HepG2 (cell line): ENCODE measurements around the gene DLST. TPM values are rescaled to one million over a fixed set of nuclear protein-coding genes. Genes with fewer than 3 reads are reported as not detected.

Source experiments
- ATAC-seq: fragments of 200-7000 bp; cut with Tn5 transposase; 3 replicates; pipeline ENCODE4 v1.9.1; 2020; ENCODE audit warnings: mild to moderate bottlenecking, moderate library complexity
- BruUV-seq: library from RNA; stranded (reverse); fragments of 400-500 nt; replicated peaks from 2 replicates; lab custom pipeline; 2021; lab: Mats Ljungman, UMichigan
- CTCF ChIA-PET: fragments of 300-600 bp; formaldehyde crosslinking; extraction: SDS; loops from one replicate; lab custom pipeline; 2021; ENCODE audit warnings: low total read pairs, inconsistent platforms, low intra/inter-chr PET ratio; lab: Yijun Ruan, JAX
- POLR2A ChIA-PET: fragments of 350-600 bp; sonication (Branson Sonifier 250); formaldehyde crosslinking; loops from one replicate; lab custom pipeline; 2020; ENCODE audit warnings: antibody characterized with exemption, inconsistent platforms; lab: Yijun Ruan, JAX
- DNase-seq: peaks from one replicate; pipeline ENCODE4 v3.0.0-alpha.2; 2015; ENCODE audit warnings: low spot score
- FAIRE-seq: peaks from 3 replicates; lab custom pipeline; 2011; peaks lifted over from hg19 to GRCh38; lab: Jason Lieb, UNC
- H2AFZ ChIP-seq: one replicate; pipeline ENCODE4 v1.6.1; 2011; ENCODE audit warnings: low read length, inconsistent platforms
- H3K27ac ChIP-seq: fragments of 300-600 bp; 3 replicates; pipeline ENCODE4 v1.8.0; 2011; ENCODE audit warnings: mixed run types, mild to moderate bottlenecking, mixed read lengths, low read length, inconsistent platforms; ENCODE audit not compliant: insufficient read depth; ENCODE audit errors: extremely low read length
- H3K27me3 ChIP-seq, 2 experiments: fragments of 200-600 bp in 1 of 2; 2 replicates in 1 of 2; 3 replicates in 1 of 2; pipeline versions ENCODE4 v1.6.0 to v1.8.0; 2011; ENCODE audit warnings: low read length in 2 of 2, mild to moderate bottlenecking in 2 of 2, moderate library complexity in 2 of 2, inconsistent platforms in 1 of 2; ENCODE audit not compliant: insufficient read depth in 2 of 2, control insufficient read depth in 1 of 2
- H3K36me3 ChIP-seq, 2 experiments: fragments of 200-600 bp in 1 of 2; replicated peaks in 1 of 2; 2 replicates in 1 of 2; 3 replicates in 1 of 2; pipeline versions ENCODE4 v1.5.1 to v1.8.0; 2011; ENCODE audit warnings: low read length in 2 of 2, inconsistent platforms in 1 of 2; ENCODE audit not compliant: insufficient read depth in 2 of 2, control insufficient read depth in 1 of 2
- H3K4me1 ChIP-seq: 2 replicates; pipeline ENCODE4 v1.5.1; 2012; ENCODE audit warnings: low read length, inconsistent platforms; ENCODE audit not compliant: insufficient read depth
- H3K4me2 ChIP-seq: 2 replicates; pipeline ENCODE4 v1.6.0; 2011; ENCODE audit warnings: low read depth, low read length, inconsistent platforms
- H3K4me3 ChIP-seq, 3 experiments: fragments of 200-600 bp in 1 of 3; sonication (generic), shearing (Covaris generic) in 1 of 3; replicated peaks in 1 of 3; 2 replicates each; pipeline ENCODE4 v1.5.1; 2011 to 2016; ENCODE audit warnings: low read length in 3 of 3, inconsistent platforms in 2 of 3, low read depth in 2 of 3, mild to moderate bottlenecking in 2 of 3, control low read depth in 1 of 3, mixed read lengths in 1 of 3; ENCODE audit not compliant: insufficient read depth in 1 of 3
- H3K79me2 ChIP-seq: one replicate; pipeline ENCODE4 v1.6.1; 2011; ENCODE audit warnings: low read length, inconsistent platforms; ENCODE audit not compliant: insufficient read depth
- H3K9ac ChIP-seq: 2 replicates; pipeline ENCODE4 v1.6.0; 2011; ENCODE audit warnings: mild to moderate bottlenecking, low read depth, low read length, inconsistent platforms; ENCODE audit not compliant: insufficient read depth
- H3K9me3 ChIP-seq: 2 replicates; pipeline ENCODE4 v1.5.1; 2012; ENCODE audit warnings: mild to moderate bottlenecking, low read length
- H4K20me1 ChIP-seq: 2 replicates; pipeline ENCODE4 v1.6.0; 2011; ENCODE audit warnings: inconsistent platforms, mild to moderate bottlenecking, low read length, moderate library complexity; ENCODE audit not compliant: insufficient read depth
- CCAR2 ChIP-seq: fragments of 200-400 bp; formaldehyde crosslinking; optimal IDR thresholded peaks from 2 replicates; pipeline ENCODE3; 2018; ENCODE audit warnings: low read depth, mild to moderate bottlenecking, low read length, moderate library complexity
- JDP2 ChIP-seq: sonication (generic); formaldehyde crosslinking; IDR thresholded peaks from 2 replicates; pipeline ENCODE4 v1.8.1; 2022; ENCODE audit warnings: missing genetic modification reagents, borderline replicate concordance
- KAT7 ChIP-seq: IDR thresholded peaks from 2 replicates; pipeline ENCODE4 v1.6.1; 2018; ENCODE audit warnings: borderline replicate concordance, missing compliant biosample characterization
- KDM6A ChIP-seq: IDR thresholded peaks from 2 replicates; pipeline ENCODE4 v1.6.1; 2016; ENCODE audit warnings: low read depth
- KLF12 ChIP-seq: sonication (generic); formaldehyde crosslinking; IDR thresholded peaks from 2 replicates; pipeline ENCODE4 v1.4.0; 2020; ENCODE audit warnings: missing genetic modification reagents, borderline replicate concordance
- NFKB2 ChIP-seq: sonication (generic); formaldehyde crosslinking; IDR thresholded peaks from 2 replicates; pipeline ENCODE4 v1.4.0; 2020; ENCODE audit warnings: missing genetic modification reagents, borderline replicate concordance
- PATZ1 ChIP-seq: sonication (generic); formaldehyde crosslinking; IDR thresholded peaks from 2 replicates; pipeline ENCODE4 v1.4.0; 2020; ENCODE audit warnings: missing genetic modification reagents
- PHF8 ChIP-seq: sonication (generic); formaldehyde crosslinking; IDR thresholded peaks from 2 replicates; pipeline ENCODE4 v1.5.0; 2020; ENCODE audit warnings: missing genetic modification reagents
- POLR2AphosphoS5 ChIP-seq: IDR thresholded peaks from 2 replicates; pipeline ENCODE4 v1.6.1; 2012; ENCODE audit warnings: low read depth, low read length
- SETDB1 ChIP-seq: sonication (generic); formaldehyde crosslinking; IDR thresholded peaks from 2 replicates; pipeline ENCODE4 v1.5.1; 2020; ENCODE audit warnings: missing genetic modification reagents, mild to moderate bottlenecking, borderline replicate concordance
- SP140L ChIP-seq: sonication (generic); formaldehyde crosslinking; IDR thresholded peaks from 2 replicates; pipeline ENCODE4 v1.4.0; 2020; ENCODE audit warnings: missing genetic modification reagents, borderline replicate concordance
- ZBTB46 ChIP-seq: sonication (generic); formaldehyde crosslinking; IDR thresholded peaks from 2 replicates; pipeline ENCODE4 v1.4.0; 2020; ENCODE audit warnings: mild to moderate bottlenecking, missing genetic modification reagents, borderline replicate concordance
- ZC3H13 ChIP-seq: sonication (generic); formaldehyde crosslinking; IDR thresholded peaks from 2 replicates; pipeline ENCODE4 v1.8.1; 2023; ENCODE audit warnings: mild to moderate bottlenecking, missing genetic modification reagents, moderate library complexity
- ZNF264 ChIP-seq: sonication (generic); formaldehyde crosslinking; IDR thresholded peaks from 2 replicates; pipeline ENCODE4 v1.4.0; 2020; ENCODE audit warnings: missing genetic modification reagents
- ZNF512B ChIP-seq: sonication (generic); formaldehyde crosslinking; IDR thresholded peaks from 2 replicates; pipeline ENCODE4 v1.5.1; 2020; ENCODE audit warnings: missing genetic modification reagents, mild to moderate bottlenecking, borderline replicate concordance
- ZNF564 ChIP-seq: sonication (generic); formaldehyde crosslinking; IDR thresholded peaks from 2 replicates; pipeline ENCODE4 v1.8.1; 2023; ENCODE audit warnings: mild to moderate bottlenecking, missing genetic modification reagents
- ZNF749 ChIP-seq: sonication (generic); formaldehyde crosslinking; IDR thresholded peaks from 2 replicates; pipeline ENCODE4 v1.8.0; 2022; ENCODE audit warnings: mild to moderate bottlenecking, missing genetic modification reagents, moderate library complexity, borderline replicate concordance
- WGBS: methylation state at CpG from one replicate; pipeline ENCODE4 v1.1.6; 2017; ENCODE audit warnings: low lambda C conversion rate; 5-methylcytosine and 5-hydroxymethylcytosine counted together
- in situ Hi-C: cut with HindIII; loops from 2 replicates; pipeline ENCODE4 v1.10.0; 2017; ENCODE audit warnings: low pct_unique_long_range_greater_than_20kb; ENCODE audit not compliant: extremely low pct_ligation_motif_present
- intact Hi-C: fragments of 100-400 bp; cut with micrococcal nuclease; formaldehyde crosslinking; loops from one replicate; pipeline ENCODE4 v1.10.0; 2022; ENCODE audit not compliant: unreplicated experiment
- polyA plus RNA-seq, 8 experiments: library from polyadenylated mRNA; depleted of rRNA in 3 of 8; stranded (reverse) in 7 of 8; unstranded in 1 of 8; fragments of >200 nt; fragmentation: Illumina TruSeq in 4 of 8; extraction: Trizol in 4 of 8; gene quantifications; 2 replicates each; pipeline versions ENCODE4 v1.2.1 to v1.2.3, GENCODE V29; 2011 to 2016; ENCODE audit warnings: low read depth in 4 of 8, missing spikeins in 1 of 8, mixed read lengths in 1 of 8; ENCODE audit not compliant: insufficient read depth in 1 of 8
- total RNA-seq, 5 experiments: library from RNA; depleted of rRNA; stranded (reverse); fragments of >200 nt; fragmentation: Illumina TruSeq; extraction: Trizol; gene quantifications; 2 replicates each; pipeline ENCODE4 v1.2.3, GENCODE V29; 2016; ENCODE audit warnings: low read depth in 1 of 5

DLST gene
- total and polyA plus RNA-seq, 2 of the 13 experiments (the other 11 are each of a cell fraction or from before 2014, with no cell fraction given): 56.5 to 94.3 TPM

- H3K36me3 ChIP-seq: peaks cover 30 to 73% of the 10 kb centered on the region in 2 experiments
- 100% methylated on average over 6 of the region's 6 CpGs for WGBS
- H2AFZ ChIP-seq: no peak overlapping the region
- CTCF ChIA-PET: no interaction called here
- peaks cover 21% of the 10 kb centered on the region for H3K79me2 ChIP-seq
- in situ Hi-C loops: no loop called here
- no peak for ATAC-seq
- peaks cover 47% of the 10 kb centered on the region for H3K4me1 ChIP-seq
- no peak for FAIRE-seq
- no TSS peak for BruUV-seq
- intact Hi-C loops: no loop called here
- H3K9ac ChIP-seq: no peak overlapping the region
- DNase-seq: no peak
- H4K20me1 ChIP-seq: 0 out of 2 replicates have a peak, but pooled peaks cover 3% of the 10 kb centered on the region
- POLR2A ChIA-PET: no interaction called here
- H3K4me2 ChIP-seq: no peak overlapping the region
- no peaks in the 10 kb centered on the region for H3K9me3 ChIP-seq
- H3K4me3 ChIP-seq: no peak overlapping the region
- H3K27me3 ChIP-seq: no peaks in the 10 kb centered on the region
- no peak overlapping the region for H3K27ac ChIP-seq
- TF ChIP-seq SETDB1 (CRISPR knock-in tag): no peak
- no peak for TF ChIP-seq KLF12 (CRISPR knock-in tag)
- TF ChIP-seq PHF8: no peak
- no peak for TF ChIP-seq JDP2 (CRISPR knock-in tag)
- no peak for TF ChIP-seq POLR2AphosphoS5
- no peak for TF ChIP-seq CCAR2
- no peak for TF ChIP-seq ZNF512B (CRISPR knock-in tag)
- no peak for TF ChIP-seq NFKB2 (CRISPR knock-in tag)
- no peak for TF ChIP-seq ZNF749 (CRISPR knock-in tag)
- no peak for TF ChIP-seq PATZ1
- TF ChIP-seq KDM6A: no peak
- TF ChIP-seq ZC3H13: no peak
- TF ChIP-seq KAT7 (CRISPR knock-in tag): no peak
- no peak for TF ChIP-seq SP140L (CRISPR knock-in tag)
- TF ChIP-seq ZNF564 (CRISPR knock-in tag): no peak
- TF ChIP-seq ZNF264 (CRISPR knock-in tag): no peak
- TF ChIP-seq ZBTB46 (CRISPR knock-in tag): no peak
These were observed 10.2 kb downstream of the DLST start for GRCh38 chr14:74891870-74892269.
